ENCODE data around the gene COX6B2. TPM values are rescaled to one million over a fixed set of nuclear protein-coding genes. Genes with fewer than 3 reads are reported as not detected.

Gene COX6B2
- total RNA-seq, 4 donors from 2014 or later, result not detected

DNA sequence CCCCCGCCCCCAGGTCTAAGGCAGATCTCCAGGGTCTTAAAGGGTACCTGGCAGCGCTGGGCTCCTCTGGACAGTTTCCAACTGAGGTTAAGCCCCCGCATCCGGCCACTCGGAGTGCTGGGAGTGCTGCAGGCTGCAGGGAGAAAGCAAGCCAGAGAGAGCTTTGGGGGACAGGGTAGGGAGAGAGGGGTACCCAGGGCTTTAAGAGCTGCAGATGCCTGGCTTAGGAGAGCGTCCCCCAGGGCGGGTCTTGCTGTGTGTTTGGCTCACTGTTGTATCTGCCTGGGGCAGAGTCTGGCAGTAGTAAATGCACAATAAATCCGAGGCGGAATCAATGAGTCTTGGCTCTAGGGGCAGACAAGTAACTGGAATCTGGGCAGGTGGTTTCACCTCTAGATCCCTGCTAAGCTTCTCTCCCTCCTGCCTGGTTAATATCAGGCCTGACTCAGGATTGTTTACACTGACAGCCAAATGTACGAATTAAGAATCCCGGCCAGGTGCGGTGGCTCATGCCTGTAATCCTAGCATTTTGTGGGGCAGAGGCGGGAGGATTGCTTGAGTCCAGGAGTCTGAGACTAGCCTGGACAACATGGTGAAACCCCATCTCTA is 798 bp upstream of the COX6B2 start:
- no peak overlapping the region for H3K4me3 ChIP-seq
- H3K9me3 ChIP-seq, result no peaks in the 10 kb centered on the region
- ATAC-seq, result no peak
- no peak for DNase-seq
- peaks cover 0 to 15% of the 10 kb centered on the region in 2 donors for H3K4me1 ChIP-seq
- H3K27ac ChIP-seq, result no peak overlapping the region
- intact Hi-C loops (cut with DNase I; ENCODE audit: low total_unique reads), result no loop called here
- peaks cover 42 to 56% (median 54%) of the 10 kb centered on the region in 3 donors for H3K27me3 ChIP-seq
- no peak for TF ChIP-seq CTCF (IDR thresholded peaks at IDR 0.05 in 4 of 5, conservative IDR thresholded peaks at IDR 0.05 in 1 of 5)
- no peak for TF ChIP-seq POLR2A (IDR thresholded peaks at IDR 0.05)
- in situ Hi-C loops (cut with MboI; ENCODE audit: low sequenced_read_pairs in 4 of 4), result no loop called here
- no peaks in the 10 kb centered on the region for H3K36me3 ChIP-seq

DNA sequence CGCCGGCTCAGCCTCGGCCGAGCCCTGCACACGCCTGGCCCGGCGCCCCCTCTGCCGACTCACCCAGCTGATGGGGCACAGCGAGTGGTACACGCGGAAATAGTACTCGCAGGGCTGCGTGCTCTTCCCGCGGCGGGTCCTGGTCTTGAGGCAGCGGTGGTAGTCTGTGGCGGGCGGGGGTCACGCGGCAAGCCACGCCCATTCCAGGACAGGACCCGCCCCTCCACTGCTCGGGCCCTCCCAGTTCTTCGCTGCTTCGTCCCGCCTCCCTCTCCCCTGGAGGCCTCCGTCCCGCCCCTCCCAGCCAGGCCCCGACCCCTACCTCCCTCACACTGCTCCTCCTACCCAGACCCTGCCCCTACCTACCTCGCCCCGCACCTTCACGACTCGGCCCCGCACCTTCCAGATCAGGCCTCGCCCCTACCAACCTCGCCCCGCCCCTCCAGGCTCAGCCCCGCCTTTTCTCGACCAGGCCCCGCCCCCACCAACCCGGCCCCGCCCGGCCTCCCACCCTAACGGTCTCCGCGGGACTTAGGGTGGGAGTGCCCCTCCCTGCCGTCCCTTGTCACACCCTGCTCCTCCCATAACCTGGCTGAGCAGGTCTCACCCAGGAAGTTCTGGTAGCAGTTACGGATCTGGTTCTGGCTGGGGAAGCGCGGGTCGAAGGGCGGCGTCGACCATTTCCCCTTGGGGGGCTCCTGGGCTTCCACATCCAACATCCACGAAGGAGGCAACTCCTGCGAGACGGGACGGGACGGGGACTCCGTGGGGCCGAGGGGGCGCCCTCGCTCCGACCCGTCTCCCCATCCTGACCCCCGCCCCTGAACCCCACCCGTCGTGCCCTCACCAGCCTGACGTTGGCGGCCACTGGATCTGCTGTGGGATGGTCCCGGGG is 469 bp downstream of the COX6B2 start:
- ATAC-seq (peak; percentile 84 to 86), DNase-seq (peak in 1 of 2 donors; percentile 36)
- H3K4me1 ChIP-seq, result peaks cover 0 to 15% of the 10 kb centered on the region in 2 donors
- in situ Hi-C loops (cut with MboI; ENCODE audit: low sequenced_read_pairs in 4 of 4), result no loop called here
- H3K36me3 ChIP-seq, result no peaks in the 10 kb centered on the region
- intact Hi-C loops (cut with DNase I; ENCODE audit: low total_unique reads), result no loop called here
- peak overlapping the region; percentile 46 to 54 (median 50) for H3K4me3 ChIP-seq
- TF ChIP-seq CTCF (IDR thresholded peaks at IDR 0.05 in 4 of 5, conservative IDR thresholded peaks at IDR 0.05 in 1 of 5) (no peak), POLR2A (IDR thresholded peaks at IDR 0.05) (no peak)
- no peak overlapping the region for H3K27ac ChIP-seq
- peaks cover 42 to 57% (median 54%) of the 10 kb centered on the region in 3 donors for H3K27me3 ChIP-seq
- H3K9me3 ChIP-seq, result no peaks in the 10 kb centered on the region

GRCh38 chr19:55353356-55353802 is 1.1 kb downstream of the COX6B2 start:
- Histone ChIP-seq H3K27ac (no peak overlapping the region), H3K27me3 (peaks cover 42 to 57% (median 54%) of the 10 kb centered on the region in 3 donors), H3K4me3 (peak overlapping the region; percentile 46 to 54 (median 50)), H3K36me3 (no peaks in the 10 kb centered on the region), H3K9me3 (no peaks in the 10 kb centered on the region), H3K4me1 (peaks cover 0 to 15% of the 10 kb centered on the region in 2 donors)
- in situ Hi-C loops (cut with MboI; ENCODE audit: low sequenced_read_pairs in 4 of 4), result no loop called here
- DNase-seq, result no peak
- ATAC-seq, result no peak
- intact Hi-C loops (cut with DNase I; ENCODE audit: low total_unique reads), result no loop called here
- TF ChIP-seq CTCF (IDR thresholded peaks at IDR 0.05 in 4 of 5, conservative IDR thresholded peaks at IDR 0.05 in 1 of 5) (no peak), POLR2A (IDR thresholded peaks at IDR 0.05) (no peak)

DNA sequence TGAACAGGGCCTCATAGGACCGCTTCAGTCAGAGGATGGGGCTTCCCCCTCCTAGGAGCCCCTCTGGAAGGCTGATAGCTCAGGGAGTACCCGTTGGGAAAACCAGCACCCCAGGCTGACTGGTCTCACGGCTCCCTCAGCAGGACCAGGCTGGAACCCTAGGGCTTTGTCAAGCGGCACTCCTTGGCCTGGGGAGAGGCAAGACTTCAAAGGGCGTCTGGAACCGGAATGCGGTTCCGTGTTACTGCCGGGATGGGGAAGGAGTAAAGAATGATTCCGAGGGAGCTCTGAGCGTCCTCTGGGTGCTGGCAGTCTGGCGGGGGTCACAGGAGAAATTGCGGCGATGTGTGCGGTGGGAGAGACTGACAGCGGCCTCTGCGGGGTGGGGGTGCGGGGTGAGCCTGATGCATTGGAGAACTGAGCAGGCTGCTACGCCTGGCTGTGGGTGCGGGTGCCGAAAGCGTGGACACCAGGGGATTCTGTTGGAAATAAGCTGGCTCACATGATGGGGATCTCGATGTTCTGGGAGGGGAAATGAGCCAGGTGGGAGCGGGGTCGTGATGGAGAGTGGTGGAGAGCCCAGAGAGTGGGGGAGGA is 1.9 kb downstream of the COX6B2 start:
- in situ Hi-C loops (cut with MboI; ENCODE audit: low sequenced_read_pairs in 4 of 4) (no loop called here), intact Hi-C loops (cut with DNase I; ENCODE audit: low total_unique reads) (no loop called here)
- no peak for TF ChIP-seq CTCF (IDR thresholded peaks at IDR 0.05 in 4 of 5, conservative IDR thresholded peaks at IDR 0.05 in 1 of 5)
- TF ChIP-seq POLR2A (IDR thresholded peaks at IDR 0.05), result no peak
- no peaks in the 10 kb centered on the region for H3K36me3 ChIP-seq
- H3K4me1 ChIP-seq, result peaks cover 0 to 15% of the 10 kb centered on the region in 2 donors
- no peak overlapping the region for H3K27ac ChIP-seq
- H3K4me3 ChIP-seq, result no peak overlapping the region
- H3K9me3 ChIP-seq, result no peaks in the 10 kb centered on the region
- H3K27me3 ChIP-seq, result peaks cover 39 to 57% (median 54%) of the 10 kb centered on the region in 3 donors
- ATAC-seq (no peak), DNase-seq (no peak)

Measured in gastrocnemius medialis (tissue), 4 donors.